Measurements from ENCODE around the gene ERC1. TPM values are rescaled to one million over a fixed set of nuclear protein-coding genes. Genes with fewer than 3 reads are reported as not detected.

Gene ERC1
- total RNA-seq, 1 donor from 2014 or later = 79.5 TPM

- no peak for TF ChIP-seq CTCF (IDR thresholded peaks at IDR 0.05)
- Mint-ChIP-seq H3K27ac (ENCODE audit: unreplicated experiment) (no peak overlapping the region), H3K36me3 (ENCODE audit: unreplicated experiment) (peaks cover 31% of the 10 kb centered on the region), H3K9me3 (ENCODE audit: unreplicated experiment) (no peaks in the 10 kb centered on the region), H3K4me1 (ENCODE audit: unreplicated experiment) (no peaks in the 10 kb centered on the region), H3K27me3 (ENCODE audit: unreplicated experiment) (no peaks in the 10 kb centered on the region), H3K4me3 (ENCODE audit: unreplicated experiment) (no peak overlapping the region)
- no peak for DNase-seq (ENCODE audit: extremely low spot score, unreplicated experiment)
Measured at GRCh38 chr12:1413930-1414329, 422.9 kb downstream of the ERC1 start.

- Mint-ChIP-seq H3K27ac (ENCODE audit: unreplicated experiment) (no peak overlapping the region), H3K9me3 (ENCODE audit: unreplicated experiment) (peaks cover 16% of the 10 kb centered on the region), H3K36me3 (ENCODE audit: unreplicated experiment) (peaks cover 36% of the 10 kb centered on the region), H3K27me3 (ENCODE audit: unreplicated experiment) (no peaks in the 10 kb centered on the region), H3K4me3 (ENCODE audit: unreplicated experiment) (no peak overlapping the region), H3K4me1 (ENCODE audit: unreplicated experiment) (no peaks in the 10 kb centered on the region)
- no peak for DNase-seq (ENCODE audit: extremely low spot score, unreplicated experiment)
- TF ChIP-seq CTCF (IDR thresholded peaks at IDR 0.05) = no peak
Measured at GRCh38 chr12:1418144-1418543, 427.1 kb downstream of the ERC1 start.

DNA sequence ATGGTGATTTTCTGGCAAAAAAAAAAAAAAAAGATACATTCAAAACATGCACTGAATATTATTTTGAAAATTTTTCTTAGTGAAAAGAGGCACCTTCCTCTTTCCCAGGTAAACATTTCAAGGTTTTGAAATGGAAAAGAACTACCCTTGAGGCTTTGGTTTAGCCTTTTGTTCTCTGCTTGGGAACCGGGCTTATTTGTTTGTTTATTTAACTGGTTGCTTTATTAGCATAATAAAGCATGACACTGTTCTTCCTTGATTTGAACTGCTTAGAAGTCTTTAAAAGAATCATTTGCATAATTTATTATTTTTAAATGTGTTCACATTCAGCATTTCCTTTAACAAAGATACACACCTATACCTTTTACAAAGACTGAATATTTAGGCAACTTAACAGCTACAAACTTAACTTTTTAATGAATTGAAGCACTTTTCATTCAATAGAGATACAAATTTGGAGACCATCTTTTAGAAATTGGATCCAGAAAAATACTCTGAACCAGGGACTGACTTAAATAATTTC, 428.9 kb downstream of the ERC1 start:
- peaks cover 18% of the 10 kb centered on the region for H3K9me3 Mint-ChIP-seq (ENCODE audit: unreplicated experiment)
- no peak overlapping the region for H3K4me3 Mint-ChIP-seq (ENCODE audit: unreplicated experiment)
- H3K4me1 Mint-ChIP-seq (ENCODE audit: unreplicated experiment) = peaks cover 4% of the 10 kb centered on the region
- DNase-seq (ENCODE audit: extremely low spot score, unreplicated experiment) = no peak
- H3K36me3 Mint-ChIP-seq (ENCODE audit: unreplicated experiment) = peaks cover 30% of the 10 kb centered on the region
- no peak for TF ChIP-seq CTCF (IDR thresholded peaks at IDR 0.05)
- H3K27me3 Mint-ChIP-seq (ENCODE audit: unreplicated experiment) = no peaks in the 10 kb centered on the region
- H3K27ac Mint-ChIP-seq (ENCODE audit: unreplicated experiment) = no peak overlapping the region

DNA sequence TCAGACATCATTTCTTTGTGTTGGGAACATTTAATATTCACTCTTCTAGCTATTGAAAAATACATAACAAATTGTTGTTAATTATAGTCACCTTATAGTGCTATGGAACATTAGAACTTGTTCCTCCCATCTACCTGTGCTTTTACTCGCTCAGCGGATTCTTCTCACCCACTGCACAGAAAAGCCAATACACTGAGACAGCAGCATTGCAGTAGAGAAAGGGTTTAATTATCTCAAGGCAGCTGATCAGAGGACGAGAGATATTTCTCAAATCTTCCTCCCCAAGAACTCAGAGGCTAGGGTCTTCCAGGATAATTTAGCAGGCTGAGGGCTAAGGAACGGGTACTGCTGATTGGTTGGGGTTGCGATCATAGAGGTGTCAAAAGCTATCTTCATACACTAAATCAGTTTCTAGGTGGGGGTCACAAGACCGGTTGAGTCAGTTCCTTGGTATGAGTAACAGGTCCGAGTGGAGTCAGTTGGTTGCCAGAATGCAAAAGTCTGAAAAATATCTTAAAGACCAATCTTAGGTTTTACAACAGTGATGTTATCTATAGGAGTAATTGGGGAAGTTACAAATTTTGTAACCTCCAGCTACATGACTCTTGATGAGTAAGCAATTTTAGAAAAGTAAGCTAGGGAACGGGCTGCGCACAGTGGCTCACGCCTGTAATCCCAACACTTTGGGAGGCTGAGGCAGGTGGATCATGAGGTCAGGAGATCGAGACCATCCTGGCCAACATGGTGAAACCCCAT, 430.2 kb downstream of the ERC1 start:
- H3K36me3 Mint-ChIP-seq (ENCODE audit: unreplicated experiment) = peaks cover 25% of the 10 kb centered on the region
- H3K27me3 Mint-ChIP-seq (ENCODE audit: unreplicated experiment) = no peaks in the 10 kb centered on the region
- no peak overlapping the region for H3K27ac Mint-ChIP-seq (ENCODE audit: unreplicated experiment)
- peaks cover 18% of the 10 kb centered on the region for H3K9me3 Mint-ChIP-seq (ENCODE audit: unreplicated experiment)
- no peak for DNase-seq (ENCODE audit: extremely low spot score, unreplicated experiment)
- no peak overlapping the region for H3K4me3 Mint-ChIP-seq (ENCODE audit: unreplicated experiment)
- H3K4me1 Mint-ChIP-seq (ENCODE audit: unreplicated experiment) = peaks cover 8% of the 10 kb centered on the region
- no peak for TF ChIP-seq CTCF (IDR thresholded peaks at IDR 0.05)

DNA sequence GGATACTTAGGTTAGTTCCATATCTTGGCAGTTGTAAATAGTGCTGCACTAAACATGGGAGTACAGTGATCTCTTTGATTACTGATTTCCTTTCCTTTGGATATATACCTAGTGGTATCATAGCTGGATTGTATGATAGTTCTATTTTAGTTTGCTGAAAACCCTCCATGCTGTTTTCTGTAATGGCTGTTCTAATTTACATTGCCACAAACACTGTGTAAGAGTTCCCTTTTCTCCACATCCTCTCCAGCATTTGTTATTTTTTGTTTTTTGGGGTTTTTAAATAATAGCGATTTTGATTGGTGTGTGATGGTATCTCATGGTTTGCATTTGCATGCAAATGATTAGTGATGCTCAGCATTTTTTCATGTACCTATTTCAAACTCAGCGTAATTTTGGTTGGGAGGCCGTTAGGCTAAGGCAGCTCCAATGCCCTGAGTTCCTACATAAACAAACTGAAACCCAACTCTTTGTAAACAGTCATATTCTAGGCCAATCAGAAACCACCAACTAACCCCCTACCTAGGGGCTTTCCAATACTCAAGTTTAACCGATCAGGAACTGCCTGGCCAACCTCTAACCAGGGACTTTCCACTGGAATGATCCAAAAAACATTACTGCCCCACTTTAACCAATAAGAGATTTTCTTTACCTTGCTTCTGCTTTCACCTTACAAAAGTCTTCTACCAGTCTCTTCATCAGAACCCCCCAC, 431.7 kb downstream of the ERC1 start:
- H3K27me3 Mint-ChIP-seq (ENCODE audit: unreplicated experiment) = no peaks in the 10 kb centered on the region
- DNase-seq (ENCODE audit: extremely low spot score, unreplicated experiment) = no peak
- H3K9me3 Mint-ChIP-seq (ENCODE audit: unreplicated experiment) = peaks cover 18% of the 10 kb centered on the region
- no peak overlapping the region for H3K4me3 Mint-ChIP-seq (ENCODE audit: unreplicated experiment)
- H3K36me3 Mint-ChIP-seq (ENCODE audit: unreplicated experiment) = peaks cover 23% of the 10 kb centered on the region
- no peak for TF ChIP-seq CTCF (IDR thresholded peaks at IDR 0.05)
- peaks cover 8% of the 10 kb centered on the region for H3K4me1 Mint-ChIP-seq (ENCODE audit: unreplicated experiment)
- H3K27ac Mint-ChIP-seq (ENCODE audit: unreplicated experiment) = no peak overlapping the region
